ENCODE results near the gene WDFY2.

Gene WDFY2

GRCh38 chr13:51783428-51784094 is 199.3 kb downstream of the WDFY2 start:
- H3K9me3 ChIP-seq (ENCODE audit: control insufficient read depth, low read depth, low read length): no peaks in the 10 kb centered on the region
- no peak overlapping the region for H3K27ac ChIP-seq (ENCODE audit: low read length)
- H3K9ac ChIP-seq (ENCODE audit: low read length): no peak overlapping the region
- H3K36me3 ChIP-seq (ENCODE audit: control insufficient read depth, low read depth, low read length): no peaks in the 10 kb centered on the region
- no peaks in the 10 kb centered on the region for H3K4me1 ChIP-seq (ENCODE audit: control insufficient read depth, low read depth, low read length)
- H3K27me3 ChIP-seq (ENCODE audit: control insufficient read depth, insufficient read depth, low read length): no peaks in the 10 kb centered on the region
- no peak overlapping the region for H3K4me3 ChIP-seq (ENCODE audit: low read length)

GRCh38 chr13:51784097-51784496 is 199.8 kb downstream of the WDFY2 start:
- Histone ChIP-seq H3K27ac (ENCODE audit: low read length) (no peak overlapping the region), H3K27me3 (ENCODE audit: control insufficient read depth, insufficient read depth, low read length) (no peaks in the 10 kb centered on the region), H3K4me3 (ENCODE audit: low read length) (no peak overlapping the region), H3K9ac (ENCODE audit: low read length) (no peak overlapping the region), H3K36me3 (ENCODE audit: control insufficient read depth, low read depth, low read length) (no peaks in the 10 kb centered on the region), H3K9me3 (ENCODE audit: control insufficient read depth, low read depth, low read length) (no peaks in the 10 kb centered on the region), H3K4me1 (ENCODE audit: control insufficient read depth, low read depth, low read length) (no peaks in the 10 kb centered on the region)

- H3K27ac ChIP-seq (ENCODE audit: low read length): no peak overlapping the region
- H3K4me1 ChIP-seq (ENCODE audit: control insufficient read depth, low read depth, low read length): no peaks in the 10 kb centered on the region
- no peaks in the 10 kb centered on the region for H3K9me3 ChIP-seq (ENCODE audit: control insufficient read depth, low read depth, low read length)
- H3K36me3 ChIP-seq (ENCODE audit: control insufficient read depth, low read depth, low read length): no peaks in the 10 kb centered on the region
- no peaks in the 10 kb centered on the region for H3K27me3 ChIP-seq (ENCODE audit: control insufficient read depth, insufficient read depth, low read length)
- no peak overlapping the region for H3K4me3 ChIP-seq (ENCODE audit: low read length)
- no peak overlapping the region for H3K9ac ChIP-seq (ENCODE audit: low read length)
Observed at GRCh38 chr13:51785712-51786424, 201.6 kb downstream of the WDFY2 start.

GRCh38 chr13:51786425-51787265 is 202.4 kb downstream of the WDFY2 start:
- Histone ChIP-seq H3K27me3 (ENCODE audit: control insufficient read depth, insufficient read depth, low read length) (no peaks in the 10 kb centered on the region), H3K27ac (ENCODE audit: low read length) (no peak overlapping the region), H3K4me3 (ENCODE audit: low read length) (no peak overlapping the region), H3K9ac (ENCODE audit: low read length) (no peak overlapping the region), H3K4me1 (ENCODE audit: control insufficient read depth, low read depth, low read length) (no peaks in the 10 kb centered on the region), H3K9me3 (ENCODE audit: control insufficient read depth, low read depth, low read length) (no peaks in the 10 kb centered on the region), H3K36me3 (ENCODE audit: control insufficient read depth, low read depth, low read length) (no peaks in the 10 kb centered on the region)

GRCh38 chr13:51793570-51794271 is 209.5 kb downstream of the WDFY2 start:
- Histone ChIP-seq H3K9me3 (ENCODE audit: control insufficient read depth, low read depth, low read length) (no peaks in the 10 kb centered on the region), H3K36me3 (ENCODE audit: control insufficient read depth, low read depth, low read length) (no peaks in the 10 kb centered on the region), H3K4me1 (ENCODE audit: control insufficient read depth, low read depth, low read length) (peaks cover 4% of the 10 kb centered on the region), H3K9ac (ENCODE audit: low read length) (no peak overlapping the region), H3K27ac (ENCODE audit: low read length) (no peak overlapping the region), H3K4me3 (ENCODE audit: low read length) (no peak overlapping the region), H3K27me3 (ENCODE audit: control insufficient read depth, insufficient read depth, low read length) (no peaks in the 10 kb centered on the region)

GRCh38 chr13:51794964-51795363 is 210.7 kb downstream of the WDFY2 start:
- H3K9ac ChIP-seq (ENCODE audit: low read length): no peak overlapping the region
- no peak overlapping the region for H3K27ac ChIP-seq (ENCODE audit: low read length)
- peaks cover 7% of the 10 kb centered on the region for H3K4me1 ChIP-seq (ENCODE audit: control insufficient read depth, low read depth, low read length)
- no peaks in the 10 kb centered on the region for H3K9me3 ChIP-seq (ENCODE audit: control insufficient read depth, low read depth, low read length)
- H3K36me3 ChIP-seq (ENCODE audit: control insufficient read depth, low read depth, low read length): no peaks in the 10 kb centered on the region
- H3K4me3 ChIP-seq (ENCODE audit: low read length): no peak overlapping the region
- H3K27me3 ChIP-seq (ENCODE audit: control insufficient read depth, insufficient read depth, low read length): no peaks in the 10 kb centered on the region

- Histone ChIP-seq H3K9me3 (ENCODE audit: control insufficient read depth, low read depth, low read length) (no peaks in the 10 kb centered on the region), H3K4me1 (ENCODE audit: control insufficient read depth, low read depth, low read length) (peaks cover 7% of the 10 kb centered on the region), H3K9ac (ENCODE audit: low read length) (no peak overlapping the region), H3K27ac (ENCODE audit: low read length) (no peak overlapping the region), H3K27me3 (ENCODE audit: control insufficient read depth, insufficient read depth, low read length) (no peaks in the 10 kb centered on the region), H3K4me3 (ENCODE audit: low read length) (no peak overlapping the region), H3K36me3 (ENCODE audit: control insufficient read depth, low read depth, low read length) (no peaks in the 10 kb centered on the region)
Observed at GRCh38 chr13:51795419-51795818, 211.2 kb downstream of the WDFY2 start.

GRCh38 chr13:51796546-51796945 is 212.3 kb downstream of the WDFY2 start:
- Histone ChIP-seq H3K4me3 (ENCODE audit: low read length) (no peak overlapping the region), H3K4me1 (ENCODE audit: control insufficient read depth, low read depth, low read length) (peaks cover 8% of the 10 kb centered on the region), H3K27me3 (ENCODE audit: control insufficient read depth, insufficient read depth, low read length) (no peaks in the 10 kb centered on the region), H3K36me3 (ENCODE audit: control insufficient read depth, low read depth, low read length) (no peaks in the 10 kb centered on the region), H3K27ac (ENCODE audit: low read length) (no peak overlapping the region), H3K9ac (ENCODE audit: low read length) (no peak overlapping the region), H3K9me3 (ENCODE audit: control insufficient read depth, low read depth, low read length) (no peaks in the 10 kb centered on the region)

- Histone ChIP-seq H3K9me3 (ENCODE audit: control insufficient read depth, low read depth, low read length) (no peaks in the 10 kb centered on the region), H3K27me3 (ENCODE audit: control insufficient read depth, insufficient read depth, low read length) (no peaks in the 10 kb centered on the region), H3K4me1 (ENCODE audit: control insufficient read depth, low read depth, low read length) (peaks cover 21% of the 10 kb centered on the region), H3K36me3 (ENCODE audit: control insufficient read depth, low read depth, low read length) (no peaks in the 10 kb centered on the region), H3K9ac (ENCODE audit: low read length) (no peak overlapping the region), H3K4me3 (ENCODE audit: low read length) (no peak overlapping the region), H3K27ac (ENCODE audit: low read length) (no peak overlapping the region)
Observed at GRCh38 chr13:51797664-51798488, 213.6 kb downstream of the WDFY2 start.

- H3K9me3 ChIP-seq (ENCODE audit: control insufficient read depth, low read depth, low read length): no peaks in the 10 kb centered on the region
- H3K27ac ChIP-seq (ENCODE audit: low read length): no peak overlapping the region
- H3K27me3 ChIP-seq (ENCODE audit: control insufficient read depth, insufficient read depth, low read length): no peaks in the 10 kb centered on the region
- H3K36me3 ChIP-seq (ENCODE audit: control insufficient read depth, low read depth, low read length): no peaks in the 10 kb centered on the region
- H3K9ac ChIP-seq (ENCODE audit: low read length): no peak overlapping the region
- H3K4me1 ChIP-seq (ENCODE audit: control insufficient read depth, low read depth, low read length): peaks cover 26% of the 10 kb centered on the region
- no peak overlapping the region for H3K4me3 ChIP-seq (ENCODE audit: low read length)
Observed at GRCh38 chr13:51799261-51799660, 215.0 kb downstream of the WDFY2 start.

Measured in iPS-18a (cell line).